Stomach (tissue), 4 donors: ENCODE results near the gene CD9.

ENCODE experiments used
- EP300 ChIP-seq: sonication (generic); formaldehyde crosslinking; IDR thresholded peaks from one replicate; pipeline ENCODE4 v1.6.1; 2017; ENCODE audit warnings: antibody characterized with exemption
- POLR2A ChIP-seq, 4 donors: fragments of 450-650 bp; IDR thresholded peaks; one replicate each; pipeline ENCODE4 v1.6.1; 2016; ENCODE audit warnings: antibody characterized with exemption in 4 of 4, control low read depth in 2 of 4, mild to moderate bottlenecking in 1 of 4, moderate library complexity in 1 of 4
- POLR2AphosphoS5 ChIP-seq, 3 donors: sonication (generic); formaldehyde crosslinking; IDR thresholded peaks; one replicate each; pipeline ENCODE4 v1.6.1; 2016; ENCODE audit warnings: antibody characterized with exemption in 3 of 3
- TF ChIP-seq, protein P1 (sequence below), 7 experiments: fragments of 450-650 bp in 4 of 7; fragments of 200-600 bp in 3 of 7; sonication (generic) in 3 of 7; IDR thresholded peaks; one replicate each; pipeline ENCODE4 v1.5.1; 2016 to 2019; ENCODE audit warnings: antibody characterized with exemption in 7 of 7, control low read depth in 2 of 7, mild to moderate bottlenecking in 1 of 7

DNA sequence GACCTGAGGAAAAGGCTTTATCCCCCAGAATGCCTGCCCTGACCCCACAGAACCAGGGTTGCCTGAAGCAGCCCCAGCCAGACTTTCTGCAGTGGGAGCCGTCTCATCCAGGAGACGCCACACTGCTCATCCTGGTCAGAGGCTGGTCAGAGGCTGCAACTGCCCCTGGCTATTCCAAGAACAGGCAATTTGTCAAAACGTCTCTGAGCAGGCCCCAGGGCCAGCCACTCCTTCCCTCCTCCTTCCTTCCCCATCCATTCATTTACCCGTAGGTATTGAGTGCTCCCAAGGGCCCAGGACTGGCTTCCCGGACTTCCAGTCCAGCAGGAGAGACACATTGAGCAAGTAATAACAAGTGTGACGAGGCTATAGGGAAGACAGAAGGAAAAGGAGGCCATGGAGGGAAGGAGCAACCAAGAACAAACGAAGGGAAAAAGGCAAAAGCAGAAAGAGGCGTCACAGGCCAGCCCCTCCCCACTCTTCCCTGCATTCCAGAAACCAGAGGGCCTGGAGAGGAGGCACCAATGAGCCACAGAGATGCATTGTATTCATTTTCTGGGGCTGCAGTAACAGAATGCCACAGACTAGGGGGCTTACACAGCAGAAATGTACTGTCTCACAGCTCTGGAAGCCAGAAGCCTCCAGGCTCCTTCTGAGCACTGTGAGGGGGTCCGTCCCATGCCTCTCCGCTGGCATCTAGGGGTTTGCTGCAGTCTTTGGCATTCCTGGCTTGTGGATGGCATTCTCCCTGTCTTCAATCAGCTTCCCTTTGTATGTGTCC lies 21.0 kb upstream of the CD9 start:
- TF ChIP-seq, protein P1, sequence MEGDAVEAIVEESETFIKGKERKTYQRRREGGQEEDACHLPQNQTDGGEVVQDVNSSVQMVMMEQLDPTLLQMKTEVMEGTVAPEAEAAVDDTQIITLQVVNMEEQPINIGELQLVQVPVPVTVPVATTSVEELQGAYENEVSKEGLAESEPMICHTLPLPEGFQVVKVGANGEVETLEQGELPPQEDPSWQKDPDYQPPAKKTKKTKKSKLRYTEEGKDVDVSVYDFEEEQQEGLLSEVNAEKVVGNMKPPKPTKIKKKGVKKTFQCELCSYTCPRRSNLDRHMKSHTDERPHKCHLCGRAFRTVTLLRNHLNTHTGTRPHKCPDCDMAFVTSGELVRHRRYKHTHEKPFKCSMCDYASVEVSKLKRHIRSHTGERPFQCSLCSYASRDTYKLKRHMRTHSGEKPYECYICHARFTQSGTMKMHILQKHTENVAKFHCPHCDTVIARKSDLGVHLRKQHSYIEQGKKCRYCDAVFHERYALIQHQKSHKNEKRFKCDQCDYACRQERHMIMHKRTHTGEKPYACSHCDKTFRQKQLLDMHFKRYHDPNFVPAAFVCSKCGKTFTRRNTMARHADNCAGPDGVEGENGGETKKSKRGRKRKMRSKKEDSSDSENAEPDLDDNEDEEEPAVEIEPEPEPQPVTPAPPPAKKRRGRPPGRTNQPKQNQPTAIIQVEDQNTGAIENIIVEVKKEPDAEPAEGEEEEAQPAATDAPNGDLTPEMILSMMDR (IDR thresholded peaks at IDR 0.05), result no peak
- TF ChIP-seq POLR2AphosphoS5 (IDR thresholded peaks at IDR 0.05) (no peak), POLR2A (IDR thresholded peaks at IDR 0.05) (no peak), EP300 (no peak)
